SH-SY5Y (cell line): ENCODE measurements around the gene MYH9.

ENCODE experiments used
- GATA2 ChIP-seq: IDR thresholded peaks from 2 replicates; pipeline ENCODE4 v1.6.1; 2011; ENCODE audit warnings: mild to moderate bottlenecking, low read depth, low read length
- GATA3 ChIP-seq: IDR thresholded peaks from 2 replicates; pipeline ENCODE4 v1.6.1; 2011; ENCODE audit warnings: low read depth, mild to moderate bottlenecking, low read length, moderate library complexity

MYH9 gene

DNA sequence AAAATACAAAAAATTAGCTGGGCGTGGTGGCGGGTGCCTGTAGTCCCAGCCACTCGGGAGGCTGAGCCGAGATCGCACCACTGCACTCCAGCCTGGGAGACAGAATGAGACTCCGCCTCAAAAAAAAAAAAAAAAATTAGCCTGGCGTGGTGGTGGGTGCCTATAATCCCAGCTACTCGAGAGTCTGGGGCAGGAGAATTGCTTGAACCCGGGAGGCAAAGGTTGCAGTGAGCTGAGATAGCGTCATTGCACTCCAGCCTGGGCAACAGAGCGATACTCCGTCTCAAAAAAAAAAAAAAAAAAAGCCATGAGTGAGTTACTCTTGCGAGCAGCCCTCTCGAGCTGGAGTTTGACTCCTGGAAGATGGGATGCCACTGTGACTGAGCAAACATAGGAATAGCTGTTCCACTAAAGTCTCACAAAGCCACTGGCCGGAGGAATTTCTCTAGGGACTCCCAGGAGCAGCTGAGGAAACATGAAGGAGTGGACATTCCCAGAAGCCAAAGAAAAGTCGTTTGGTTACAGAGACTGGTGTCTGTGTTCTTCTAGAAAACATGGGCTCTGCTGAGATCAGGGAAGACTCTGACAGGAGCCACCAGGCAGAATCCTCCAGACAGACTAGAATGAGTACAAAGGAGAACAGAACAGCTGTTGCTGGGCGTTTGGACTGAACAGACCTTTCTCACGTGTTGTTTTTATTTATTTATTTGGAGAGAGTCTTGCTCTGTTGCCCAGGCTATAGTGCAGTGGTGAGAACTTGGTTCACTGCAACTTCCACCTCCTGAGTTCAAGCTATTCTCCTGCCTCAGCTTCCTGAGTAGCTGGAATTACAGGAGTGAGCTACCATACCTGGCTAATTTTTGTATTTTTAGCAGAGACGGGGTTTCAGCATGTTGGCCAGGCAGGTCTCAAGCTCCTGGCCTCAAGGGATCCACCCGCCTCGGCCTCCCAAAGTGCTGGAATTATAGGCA lies 32.4 kb upstream of the MYH9 start:
- TF ChIP-seq GATA3 (no peak), GATA2 (no peak)

DNA sequence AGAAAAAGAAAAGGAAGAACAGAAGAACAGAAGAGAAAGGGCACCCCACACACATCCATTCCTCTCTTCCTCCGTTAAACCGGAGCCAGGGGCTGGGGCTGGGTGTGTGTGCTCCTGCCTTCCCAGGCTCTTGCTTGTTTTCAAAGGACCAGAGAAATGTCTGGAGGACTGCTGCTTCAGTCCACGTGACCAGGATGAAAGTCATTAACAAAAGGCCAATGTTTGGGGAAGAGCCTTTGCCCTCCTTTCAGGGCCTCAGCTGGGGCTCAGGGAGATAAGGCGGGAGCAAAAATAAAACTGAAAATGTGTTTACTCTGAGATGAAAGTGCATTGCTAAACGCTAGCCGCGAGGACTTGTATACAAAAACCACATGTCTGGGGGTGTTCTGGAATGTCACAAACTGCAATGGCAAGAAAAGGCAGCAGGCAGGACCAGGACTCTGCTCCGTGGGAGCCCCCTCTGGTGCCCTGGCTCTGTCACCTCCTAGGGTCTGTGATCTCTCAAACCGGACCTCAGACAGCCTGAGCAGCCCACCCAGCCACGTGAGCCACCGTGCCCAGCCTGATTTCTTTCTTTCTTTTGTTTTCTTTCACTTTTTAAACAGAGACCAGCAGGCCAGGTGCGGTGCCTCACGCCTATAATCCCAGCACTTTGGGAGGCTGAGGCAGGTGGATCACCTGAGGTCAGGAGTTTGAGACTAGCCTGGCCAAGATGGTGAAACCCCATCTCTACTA lies 31.6 kb upstream of the MYH9 start:
- TF ChIP-seq GATA3: no peak
- no peak for TF ChIP-seq GATA2

DNA sequence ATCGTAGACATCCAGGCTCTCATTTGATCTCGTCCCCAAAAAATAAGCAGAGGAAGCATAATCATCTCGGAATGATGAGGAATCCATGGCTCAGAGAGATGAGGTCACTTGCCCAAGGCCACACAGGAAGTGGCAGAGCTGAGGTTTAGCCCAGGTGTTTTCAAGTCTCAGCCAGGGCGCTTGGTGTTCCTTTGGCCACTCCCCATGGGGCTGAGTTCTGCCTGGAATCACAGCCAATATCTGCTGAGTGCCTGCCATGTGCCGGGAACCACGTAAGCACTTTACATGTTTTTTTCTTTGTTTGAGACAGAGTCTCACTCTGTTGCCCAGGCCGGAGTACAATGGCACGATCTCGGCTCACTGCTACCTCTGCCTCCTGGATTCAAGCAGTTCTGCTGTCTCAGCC lies 29.5 kb upstream of the MYH9 start:
- TF ChIP-seq GATA2 (no peak), GATA3 (no peak)

DNA sequence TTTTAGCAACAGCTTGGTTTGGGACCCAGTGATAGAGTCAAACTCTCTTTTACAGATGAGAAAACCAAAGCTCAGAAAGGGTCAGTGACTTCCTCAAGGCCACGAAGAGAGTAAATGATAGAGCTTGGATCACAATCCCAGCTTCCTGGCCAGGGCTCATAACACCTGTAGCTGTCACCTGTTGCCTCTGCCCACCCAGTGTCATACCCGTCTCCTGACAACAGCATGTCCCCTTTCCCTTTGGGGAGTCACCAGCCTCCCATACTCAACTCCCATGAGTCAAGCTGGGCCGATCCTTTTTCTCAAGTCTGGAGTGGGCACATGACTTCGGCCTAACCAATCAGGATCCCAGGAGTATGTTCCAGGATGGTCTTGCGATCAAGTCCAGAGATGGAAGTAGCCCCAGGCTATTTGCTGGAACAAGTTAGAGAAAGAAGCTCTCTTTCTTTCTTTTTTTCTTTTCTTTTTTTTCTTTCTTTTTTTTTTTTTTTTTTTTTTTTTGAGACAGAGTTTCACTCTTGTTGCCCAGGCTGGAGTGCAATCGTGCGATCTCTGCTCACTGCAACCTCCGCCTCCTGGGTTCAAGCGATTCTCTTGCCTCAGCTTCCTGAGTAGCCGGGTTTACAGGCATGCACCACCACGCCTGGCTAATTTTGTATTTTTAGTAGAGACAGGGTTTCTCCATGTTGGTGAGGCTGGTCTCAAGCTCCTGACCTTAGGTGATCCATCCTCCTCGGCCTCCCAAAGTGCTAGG lies 27.8 kb upstream of the MYH9 start:
- TF ChIP-seq GATA3 (no peak), GATA2 (no peak)

DNA sequence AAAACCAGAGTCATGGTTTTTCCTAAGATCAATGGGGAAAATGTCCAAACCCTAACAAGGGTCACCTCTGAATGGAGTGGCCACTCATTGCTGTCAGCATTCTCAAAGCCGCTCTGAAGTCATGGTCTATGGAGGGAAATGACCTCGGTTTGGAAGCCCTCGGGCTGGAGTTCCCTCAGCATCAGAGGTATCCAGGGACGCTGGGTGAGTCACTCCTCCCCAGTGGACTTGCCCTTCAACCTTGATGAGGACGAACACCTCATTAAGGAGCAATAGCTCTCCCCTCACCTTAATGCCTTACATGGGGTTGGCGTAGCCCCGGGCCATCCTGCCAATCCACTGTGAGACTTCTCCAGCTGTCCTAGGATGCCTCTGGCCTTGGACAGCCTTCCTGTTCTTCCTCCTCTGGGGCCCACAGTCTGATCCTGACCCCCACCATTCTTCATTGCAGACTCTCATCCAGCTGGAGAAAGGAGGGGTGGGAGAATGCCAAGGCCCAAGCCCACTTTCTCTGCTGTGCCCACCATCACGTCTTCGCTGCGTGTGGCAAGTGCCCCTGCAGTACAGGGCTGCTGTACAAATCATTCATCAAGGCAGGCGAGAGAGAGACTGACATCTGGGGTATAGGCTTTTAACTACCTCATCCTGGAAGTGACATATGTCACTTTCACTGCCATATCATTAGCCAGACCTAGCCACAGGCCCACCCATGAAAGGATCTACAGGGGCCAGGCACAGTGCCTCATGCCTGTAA lies 25.4 kb upstream of the MYH9 start:
- TF ChIP-seq GATA3 (no peak), GATA2 (no peak)

DNA sequence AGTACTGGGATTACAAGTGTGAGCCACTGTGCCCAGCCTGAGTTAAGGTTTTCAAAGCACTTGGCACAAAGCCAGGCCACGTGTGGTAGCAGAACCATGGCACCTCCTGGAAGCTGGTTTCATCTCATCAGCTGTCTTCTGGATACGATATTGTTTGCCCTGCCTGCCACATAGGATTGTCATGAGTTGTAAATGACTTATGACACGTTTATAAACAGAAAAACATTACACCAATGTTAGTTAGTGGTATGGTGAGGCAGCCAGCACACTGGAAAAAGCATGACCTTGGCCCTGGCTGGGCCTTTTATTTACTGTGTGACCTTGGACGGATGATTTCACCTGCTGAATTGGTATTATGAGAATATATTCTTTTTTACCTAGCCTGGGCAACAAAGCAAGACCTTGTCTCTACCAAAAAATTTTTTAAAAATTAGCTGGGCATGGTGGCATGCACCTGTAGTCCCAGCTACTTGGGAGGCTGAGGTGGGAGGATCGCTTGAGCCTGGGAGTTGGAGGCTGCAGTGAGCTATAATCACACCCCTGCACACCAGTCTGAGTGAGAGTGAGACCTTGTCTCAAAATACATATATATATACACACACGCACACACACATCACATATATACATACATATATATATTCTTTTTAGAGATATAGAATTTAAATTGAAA lies 24.0 kb upstream of the MYH9 start:
- TF ChIP-seq GATA3: no peak
- no peak for TF ChIP-seq GATA2

DNA sequence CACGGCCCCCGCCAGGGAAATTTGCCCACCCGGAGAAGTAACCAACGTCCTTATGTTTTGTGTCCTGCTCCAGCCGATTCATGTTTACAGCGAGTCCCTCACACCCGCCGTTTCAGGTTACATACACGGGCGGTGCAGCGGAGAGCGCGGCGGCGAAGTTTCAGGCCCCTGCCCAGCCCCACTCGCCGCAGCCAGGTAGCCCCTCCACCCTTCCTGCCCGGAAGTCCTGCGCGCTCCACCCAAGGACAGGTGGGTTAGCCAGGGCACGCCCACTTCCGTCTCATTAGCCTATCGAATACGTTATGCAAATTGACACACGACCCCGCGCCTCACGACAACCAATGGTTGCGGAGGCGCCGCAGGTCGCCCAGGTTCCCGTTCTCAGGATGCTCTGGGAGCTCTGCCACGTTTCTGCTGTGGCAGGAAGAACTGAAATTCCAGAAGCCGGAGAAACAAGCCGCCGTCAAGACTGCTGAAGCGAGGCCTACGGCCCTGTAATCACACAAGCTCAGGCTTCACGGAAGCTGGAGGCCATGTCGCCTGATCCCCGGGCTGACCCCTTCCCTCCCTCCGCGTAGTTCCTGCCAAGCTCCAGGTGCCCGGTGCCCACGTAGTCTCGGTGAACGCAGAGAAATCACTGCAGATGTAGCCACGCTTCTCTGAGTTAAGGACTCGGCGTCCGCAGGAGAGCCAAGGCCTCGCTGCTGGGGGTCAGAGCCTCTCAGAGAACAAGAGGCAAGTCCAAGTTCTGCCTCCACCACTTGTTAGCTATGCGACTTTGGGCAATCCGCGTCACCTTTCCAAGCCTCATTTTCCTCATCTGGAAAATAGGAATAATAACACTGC lies 22.4 kb upstream of the MYH9 start:
- TF ChIP-seq GATA2: no peak
- TF ChIP-seq GATA3: no peak

DNA sequence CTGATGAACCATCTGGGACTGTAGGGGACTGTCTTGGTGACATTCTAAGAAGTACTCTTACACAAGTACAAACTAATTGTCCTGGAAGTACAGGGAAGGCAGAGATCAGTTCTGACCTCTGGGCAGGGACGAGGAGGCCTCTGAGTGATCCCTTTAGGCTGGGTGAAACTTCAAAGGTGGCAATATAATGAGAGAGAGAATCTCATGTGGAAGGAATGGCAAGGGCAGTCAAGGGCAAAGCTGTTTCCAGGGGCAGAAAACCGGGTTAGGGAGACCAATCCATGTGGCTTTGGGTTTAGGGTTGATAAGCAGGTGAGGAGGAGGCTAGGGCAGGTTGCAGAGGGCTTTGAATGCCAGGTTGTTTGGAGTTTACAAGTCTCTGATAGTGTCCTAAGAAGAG lies 21.3 kb upstream of the MYH9 start:
- no peak for TF ChIP-seq GATA3
- no peak for TF ChIP-seq GATA2

DNA sequence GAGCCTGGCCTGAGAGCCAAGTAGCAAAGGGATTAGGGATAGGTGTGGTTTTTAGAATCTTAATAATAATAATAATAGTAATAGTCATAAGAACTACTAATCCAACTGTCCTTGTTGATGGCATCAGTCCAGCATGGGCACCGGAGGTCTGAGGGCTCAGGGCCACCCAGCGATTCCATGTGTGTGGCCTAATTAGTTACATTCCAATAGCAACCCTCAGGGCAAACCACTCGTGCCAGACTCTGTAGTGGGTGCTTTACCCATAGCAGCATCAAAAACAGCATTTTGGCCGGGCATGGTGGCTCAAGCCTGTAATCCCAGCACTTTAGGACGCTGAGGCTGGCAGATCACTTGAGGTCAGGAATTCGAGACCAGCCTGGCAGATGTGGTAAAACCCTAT lies 19.0 kb upstream of the MYH9 start:
- TF ChIP-seq GATA3: no peak
- no peak for TF ChIP-seq GATA2

DNA sequence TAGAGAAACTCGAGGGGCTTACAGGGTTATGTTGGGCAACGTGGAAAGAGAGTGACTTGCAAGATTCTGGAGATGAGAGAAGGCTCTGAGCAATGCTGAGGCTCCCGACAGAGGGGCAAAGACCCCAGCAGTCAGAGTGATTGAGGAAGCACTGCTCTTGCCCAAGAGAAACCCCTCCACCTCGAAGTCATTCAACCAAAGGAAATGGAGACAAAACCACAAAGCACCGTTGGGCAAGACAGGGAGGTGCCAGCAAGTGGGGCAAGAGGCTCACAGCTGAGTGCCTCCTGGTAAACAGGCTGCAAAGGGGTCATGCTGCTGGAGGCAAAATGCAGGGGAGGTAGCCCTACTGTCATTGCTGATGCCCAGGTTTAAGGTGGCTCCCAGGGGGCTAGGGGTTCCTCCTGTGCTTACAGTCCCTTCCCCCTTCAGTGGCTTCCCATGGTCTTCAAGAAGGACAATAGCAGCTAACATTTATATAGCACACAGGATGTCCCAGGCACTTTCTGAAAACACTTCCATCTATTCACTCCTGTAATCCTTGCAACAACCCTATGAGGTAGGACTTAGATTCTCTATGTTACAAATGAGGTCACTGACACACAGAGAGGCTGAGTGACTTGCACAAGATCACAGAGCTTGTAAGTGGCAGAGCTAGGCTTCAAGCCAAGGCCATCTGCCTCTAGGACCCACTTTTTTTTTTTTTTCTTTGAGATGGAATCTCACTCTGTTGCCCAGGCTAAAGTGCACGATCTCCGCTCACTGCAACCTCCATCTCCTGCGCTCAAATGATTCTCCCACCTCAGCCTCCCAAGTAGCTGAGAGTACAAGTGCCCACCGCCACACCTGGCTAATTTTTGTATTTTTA lies 18.1 kb upstream of the MYH9 start:
- no peak for TF ChIP-seq GATA2
- no peak for TF ChIP-seq GATA3

DNA sequence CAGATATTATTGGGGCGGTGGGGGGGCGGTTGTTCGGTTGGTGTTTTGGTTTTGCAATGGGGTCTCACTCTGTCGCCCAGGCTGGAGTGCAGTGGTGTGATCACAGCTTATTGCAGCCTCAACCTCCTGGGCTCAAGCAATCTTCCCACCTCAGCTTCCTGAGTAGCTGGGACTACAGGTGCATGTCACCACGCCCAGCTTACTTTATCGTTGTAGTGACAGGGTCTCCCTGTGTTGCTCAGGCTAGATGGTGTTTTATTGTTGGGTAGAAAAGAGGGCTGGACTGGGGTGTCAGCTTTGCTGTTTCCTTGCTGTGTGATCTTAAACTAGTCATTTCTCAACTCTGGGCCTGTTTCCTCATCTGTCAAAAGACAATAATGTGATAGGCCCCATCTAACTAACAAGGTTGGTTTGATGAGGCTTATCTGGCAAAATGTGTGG lies 17.5 kb upstream of the MYH9 start:
- TF ChIP-seq GATA2: no peak
